ENCODE data around the gene C17orf50.
A peak's percentile ranks its signal among the peaks of the same experiment; 100 is the strongest.

Gene C17orf50

GRCh38 chr17:35726953-35727460 lies 33.7 kb upstream of the C17orf50 start:
- peaks cover 42% of the 10 kb centered on the region for H3K36me3 ChIP-seq (ENCODE audit: insufficient read depth, low read depth, low read length)

DNA sequence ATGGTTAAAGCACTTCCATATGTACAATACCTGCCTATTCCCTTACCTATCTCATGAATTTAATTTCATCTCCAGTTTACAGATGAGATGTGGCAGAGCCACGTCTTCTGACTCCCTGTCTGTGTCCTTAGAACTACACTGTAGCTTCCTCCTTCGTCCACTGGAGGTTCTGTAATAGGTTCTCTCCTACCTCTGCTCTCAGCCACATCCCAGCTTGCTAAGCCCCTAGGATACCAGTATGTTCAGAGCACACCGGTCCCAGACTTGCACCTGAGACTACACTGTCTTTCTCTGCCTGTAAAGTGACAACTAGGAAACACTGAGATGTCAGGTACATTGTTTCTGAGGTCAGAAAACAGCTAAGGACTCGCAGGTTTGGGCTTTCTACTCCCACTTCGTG lies 33.1 kb upstream of the C17orf50 start:
- no peak overlapping the region for H3K4me3 ChIP-seq (ENCODE audit: low read length)
- H3K4me1 ChIP-seq (ENCODE audit: insufficient read depth, low read length), result peaks cover 28% of the 10 kb centered on the region
- peaks cover 36% of the 10 kb centered on the region for H3K36me3 ChIP-seq (ENCODE audit: insufficient read depth, low read depth, low read length)
- H3K9me3 ChIP-seq (ENCODE audit: insufficient read depth, low read depth, low read length), result no peaks in the 10 kb centered on the region
- peaks cover 15% of the 10 kb centered on the region for H3K27me3 ChIP-seq (ENCODE audit: insufficient read depth, low read length)
- no peak overlapping the region for H3K27ac ChIP-seq (ENCODE audit: low read length)
- no peak overlapping the region for H3K9ac ChIP-seq (ENCODE audit: low read depth, low read length)

More at GRCh38 chr17:35726953-35727460, 33.7 kb upstream of the C17orf50 start:
- H3K4me1 ChIP-seq (ENCODE audit: insufficient read depth, low read length), result peaks cover 26% of the 10 kb centered on the region
- no peaks in the 10 kb centered on the region for H3K9me3 ChIP-seq (ENCODE audit: insufficient read depth, low read depth, low read length)
- no peak overlapping the region for H3K9ac ChIP-seq (ENCODE audit: low read depth, low read length)
- H3K27me3 ChIP-seq (ENCODE audit: insufficient read depth, low read length), result peaks cover 10% of the 10 kb centered on the region
- H3K27ac ChIP-seq (ENCODE audit: low read length), result no peak overlapping the region
- H3K4me3 ChIP-seq (ENCODE audit: low read length), result no peak overlapping the region

- peaks cover 18% of the 10 kb centered on the region for H3K27me3 ChIP-seq (ENCODE audit: insufficient read depth, low read length)
- H3K4me1 ChIP-seq (ENCODE audit: insufficient read depth, low read length), result peaks cover 32% of the 10 kb centered on the region
- H3K27ac ChIP-seq (ENCODE audit: low read length), result no peak overlapping the region
- peaks cover 27% of the 10 kb centered on the region for H3K36me3 ChIP-seq (ENCODE audit: insufficient read depth, low read depth, low read length)
- no peak overlapping the region for H3K9ac ChIP-seq (ENCODE audit: low read depth, low read length)
- no peaks in the 10 kb centered on the region for H3K9me3 ChIP-seq (ENCODE audit: insufficient read depth, low read depth, low read length)
- no peak overlapping the region for H3K4me3 ChIP-seq (ENCODE audit: low read length)
Observed at GRCh38 chr17:35728551-35728950, 32.1 kb upstream of the C17orf50 start.

- no peak overlapping the region for H3K4me3 ChIP-seq (ENCODE audit: low read length)
Observed at GRCh38 chr17:35729405-35729833, 31.3 kb upstream of the C17orf50 start.

DNA sequence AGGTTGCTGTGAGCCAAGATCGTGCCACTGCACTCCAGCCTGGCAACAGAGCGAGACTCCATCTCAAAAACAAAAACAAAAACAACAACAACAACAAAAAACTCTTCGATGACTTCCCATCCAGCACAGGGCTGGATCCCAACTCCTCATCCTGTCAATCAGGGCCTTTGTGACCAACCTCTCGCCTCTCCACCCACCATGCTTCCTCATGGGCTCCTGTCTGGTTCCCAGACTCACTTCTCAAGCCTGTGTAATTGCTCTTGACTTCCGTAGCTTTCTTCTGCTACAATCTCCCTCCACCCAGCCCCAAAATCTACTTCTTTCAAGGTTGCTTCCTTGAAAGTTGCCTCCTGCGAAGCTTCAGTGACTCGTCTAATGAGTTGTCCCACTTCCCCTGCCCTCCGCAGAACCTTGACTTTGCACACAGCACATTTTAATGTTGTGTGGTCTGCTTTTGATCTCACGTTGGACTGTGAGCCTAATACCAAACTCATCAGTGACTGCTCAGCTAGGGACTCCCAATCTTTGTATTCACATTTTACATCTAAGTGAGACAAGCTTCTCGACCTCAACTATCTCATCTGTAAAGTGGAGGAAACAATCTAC lies 30.2 kb upstream of the C17orf50 start:
- peak overlapping the region; percentile 65; the same call in 1 of the 2 replicates for H3K4me3 ChIP-seq (ENCODE audit: low read length)
- H3K27me3 ChIP-seq (ENCODE audit: insufficient read depth, low read length), result peaks cover 18% of the 10 kb centered on the region
- no peak overlapping the region for H3K27ac ChIP-seq (ENCODE audit: low read length)
- H3K4me1 ChIP-seq (ENCODE audit: insufficient read depth, low read length), result peaks cover 32% of the 10 kb centered on the region
- no peak overlapping the region for H3K9ac ChIP-seq (ENCODE audit: low read depth, low read length)
- H3K9me3 ChIP-seq (ENCODE audit: insufficient read depth, low read depth, low read length), result no peaks in the 10 kb centered on the region
- H3K36me3 ChIP-seq (ENCODE audit: insufficient read depth, low read depth, low read length), result peaks cover 7% of the 10 kb centered on the region

More at GRCh38 chr17:35729405-35729833, 31.3 kb upstream of the C17orf50 start:
- H3K27me3 ChIP-seq (ENCODE audit: insufficient read depth, low read length), result peaks cover 18% of the 10 kb centered on the region
- no peak overlapping the region for H3K27ac ChIP-seq (ENCODE audit: low read length)
- H3K9ac ChIP-seq (ENCODE audit: low read depth, low read length), result 0 out of 2 replicates have a peak overlapping the region, but pooled peaks have one; percentile 38
- H3K4me1 ChIP-seq (ENCODE audit: insufficient read depth, low read length), result peaks cover 32% of the 10 kb centered on the region
- H3K9me3 ChIP-seq (ENCODE audit: insufficient read depth, low read depth, low read length), result no peaks in the 10 kb centered on the region
- H3K36me3 ChIP-seq (ENCODE audit: insufficient read depth, low read depth, low read length), result peaks cover 18% of the 10 kb centered on the region

DNA sequence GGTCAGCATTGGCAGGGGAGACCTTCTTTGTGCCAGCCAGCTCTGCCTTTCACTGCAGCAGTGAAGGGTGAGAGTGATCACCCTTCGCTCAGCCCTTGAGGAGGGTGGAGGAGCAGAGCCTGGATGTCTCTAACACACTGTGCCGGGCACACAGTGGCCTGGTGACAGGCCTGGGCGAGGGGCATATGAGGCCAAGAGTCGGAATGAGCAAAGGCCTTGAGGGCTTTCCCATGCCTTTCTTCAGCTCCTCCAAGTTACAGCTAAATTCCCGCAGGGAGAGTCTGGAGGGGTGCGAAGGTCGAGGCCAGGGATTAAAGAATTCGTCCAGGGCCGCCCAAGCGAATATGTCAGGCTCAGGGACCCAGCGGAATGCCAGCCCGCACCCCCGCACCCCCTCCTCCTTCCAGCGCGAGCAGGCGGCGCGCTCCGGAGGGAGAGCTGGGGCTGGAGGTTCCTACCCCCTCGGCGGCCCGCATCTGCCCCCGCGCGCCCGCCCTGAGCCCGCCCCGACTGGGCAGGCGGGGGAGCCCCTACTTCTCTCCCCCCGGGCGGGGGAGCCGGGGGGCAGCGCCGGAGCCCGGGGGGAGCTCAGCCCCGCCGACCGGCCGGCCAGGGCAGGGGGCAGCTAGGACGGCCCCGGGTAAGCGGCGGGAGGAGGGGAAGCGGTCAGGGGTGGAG lies 29.3 kb upstream of the C17orf50 start, which contains the start of gene RASL10B:
Gene RASL10B (plus strand): TSS at position 401 of the 678 bp plus-strand sequence. CDS start 3,546 bp downstream, outside the sequence.
- peaks cover 1% of the 10 kb centered on the region; the same call in 1 of the 2 replicates for H3K36me3 ChIP-seq (ENCODE audit: insufficient read depth, low read depth, low read length)
- H3K9me3 ChIP-seq (ENCODE audit: insufficient read depth, low read depth, low read length), result no peaks in the 10 kb centered on the region
- peak within 1 kb of the TSS; percentile 81 for H3K4me3 ChIP-seq (ENCODE audit: low read length)
- peaks cover 32% of the 10 kb centered on the region for H3K4me1 ChIP-seq (ENCODE audit: insufficient read depth, low read length)
- peaks cover 18% of the 10 kb centered on the region for H3K27me3 ChIP-seq (ENCODE audit: insufficient read depth, low read length)
- H3K9ac ChIP-seq (ENCODE audit: low read depth, low read length), result peak within 1 kb of the TSS; percentile 51; the same call in 1 of the 2 replicates
- no peak within 1 kb of the TSS for H3K27ac ChIP-seq (ENCODE audit: low read length)

- H3K4me1 ChIP-seq (ENCODE audit: insufficient read depth, low read length), result peaks cover 32% of the 10 kb centered on the region
- no peaks in the 10 kb centered on the region for H3K36me3 ChIP-seq (ENCODE audit: insufficient read depth, low read depth, low read length)
- H3K9ac ChIP-seq (ENCODE audit: low read depth, low read length), result peak overlapping the region; percentile 51; the same call in 1 of the 2 replicates
- no peak overlapping the region for H3K27ac ChIP-seq (ENCODE audit: low read length)
- no peaks in the 10 kb centered on the region for H3K9me3 ChIP-seq (ENCODE audit: insufficient read depth, low read depth, low read length)
- peak overlapping the region; percentile 81 for H3K4me3 ChIP-seq (ENCODE audit: low read length)
- H3K27me3 ChIP-seq (ENCODE audit: insufficient read depth, low read length), result peaks cover 18% of the 10 kb centered on the region
Observed at GRCh38 chr17:35731917-35732805, 28.5 kb upstream of the C17orf50 start.

- peaks cover 19% of the 10 kb centered on the region for H3K27me3 ChIP-seq (ENCODE audit: insufficient read depth, low read length)
- no peak overlapping the region for H3K27ac ChIP-seq (ENCODE audit: low read length)
- peak overlapping the region; percentile 51; the same call in 1 of the 2 replicates for H3K9ac ChIP-seq (ENCODE audit: low read depth, low read length)
- H3K4me3 ChIP-seq (ENCODE audit: low read length), result peak overlapping the region; percentile 81
- no peaks in the 10 kb centered on the region for H3K36me3 ChIP-seq (ENCODE audit: insufficient read depth, low read depth, low read length)
- peaks cover 32% of the 10 kb centered on the region for H3K4me1 ChIP-seq (ENCODE audit: insufficient read depth, low read length)
- no peaks in the 10 kb centered on the region for H3K9me3 ChIP-seq (ENCODE audit: insufficient read depth, low read depth, low read length)
Observed at GRCh38 chr17:35732806-35733136, 27.9 kb upstream of the C17orf50 start.

- peaks cover 25% of the 10 kb centered on the region for H3K27me3 ChIP-seq (ENCODE audit: insufficient read depth, low read length)
- H3K9ac ChIP-seq (ENCODE audit: low read depth, low read length), result no peak overlapping the region
- H3K27ac ChIP-seq (ENCODE audit: low read length), result no peak overlapping the region
- peaks cover 30% of the 10 kb centered on the region for H3K4me1 ChIP-seq (ENCODE audit: insufficient read depth, low read length)
- H3K36me3 ChIP-seq (ENCODE audit: insufficient read depth, low read depth, low read length), result no peaks in the 10 kb centered on the region
- H3K4me3 ChIP-seq (ENCODE audit: low read length), result no peak overlapping the region
- H3K9me3 ChIP-seq (ENCODE audit: insufficient read depth, low read depth, low read length), result no peaks in the 10 kb centered on the region
Observed at GRCh38 chr17:35733366-35733765, 27.3 kb upstream of the C17orf50 start.

DNA sequence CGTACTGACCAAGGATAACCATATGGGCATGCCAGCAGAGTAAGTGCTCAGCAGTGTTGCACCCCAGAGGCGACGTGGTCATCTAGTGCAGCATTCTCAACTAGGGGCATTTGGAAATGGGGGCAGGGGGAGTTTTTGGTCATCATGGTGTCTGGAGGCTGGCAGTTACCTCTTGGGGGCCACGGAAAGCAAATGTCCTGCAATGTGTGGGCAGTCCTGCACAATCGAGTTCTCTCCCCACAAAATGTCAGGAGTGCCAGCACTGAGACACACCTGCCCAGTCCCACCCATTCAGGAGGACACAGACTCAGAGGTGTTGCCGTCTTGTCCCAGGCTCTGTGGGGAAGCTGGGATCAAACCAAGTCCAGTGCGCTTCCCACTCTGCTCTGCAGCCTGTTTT lies 26.3 kb upstream of the C17orf50 start:
- no peak overlapping the region for H3K27ac ChIP-seq (ENCODE audit: low read length)
- peaks cover 35% of the 10 kb centered on the region for H3K27me3 ChIP-seq (ENCODE audit: insufficient read depth, low read length)
- H3K36me3 ChIP-seq (ENCODE audit: insufficient read depth, low read depth, low read length), result no peaks in the 10 kb centered on the region
- no peaks in the 10 kb centered on the region for H3K9me3 ChIP-seq (ENCODE audit: insufficient read depth, low read depth, low read length)
- H3K4me1 ChIP-seq (ENCODE audit: insufficient read depth, low read length), result peaks cover 21% of the 10 kb centered on the region
- no peak overlapping the region for H3K4me3 ChIP-seq (ENCODE audit: low read length)
- no peak overlapping the region for H3K9ac ChIP-seq (ENCODE audit: low read depth, low read length)

Measured in iPS-20b (cell line).